Activated CD8-positive, alpha-beta memory T cell treated with anti-CD3 and anti-CD28 coated beads, Interleukin-2, amount 50 U/mL, for 24 hours (primary cell): Measurements from ENCODE around the gene PHKA1.
"Not testable (repeated sequence)": the region's sequence is repeated elsewhere in the genome, so short reads cannot be mapped to it uniquely, and the experiment has no call there.

Experiments
- DNase-seq: peaks from one replicate; pipeline ENCODE4 v3.0.0-alpha.2; 2020; ENCODE audit errors: extremely low read depth

Gene PHKA1

GRCh38 chrX:72572248-72573157 is 141.6 kb downstream of the PHKA1 start, which contains the start of gene HDAC8:
HDAC8 (minus strand) TSS chrX:72572843; CDS start chrX:72572761, 82 bp downstream.
- DNase-seq: no peak

GRCh38 chrX:72569786-72570185 is 144.3 kb downstream of the PHKA1 start:
- DNase-seq: no peak

GRCh38 chrX:72568406-72569092 is 145.6 kb downstream of the PHKA1 start:
- DNase-seq: no peak

GRCh38 chrX:72566448-72566847 is 147.7 kb downstream of the PHKA1 start:
- DNase-seq: no peak

- not testable (repeated sequence) for DNase-seq
These were observed 154.5 kb downstream of the PHKA1 start for GRCh38 chrX:72559655-72560054.

GRCh38 chrX:72554448-72555140 is 159.5 kb downstream of the PHKA1 start:
- no peak for DNase-seq

- not testable (repeated sequence) for DNase-seq
These were observed 161.7 kb downstream of the PHKA1 start for GRCh38 chrX:72552443-72552842.

- DNase-seq: no peak
These were observed 168.1 kb downstream of the PHKA1 start for GRCh38 chrX:72545990-72546389.

GRCh38 chrX:72540318-72540717 is 173.8 kb downstream of the PHKA1 start:
- DNase-seq: no peak

- DNase-seq: no peak
These were observed 174.3 kb downstream of the PHKA1 start for GRCh38 chrX:72539822-72540221.

GRCh38 chrX:72536542-72536941 is 177.6 kb downstream of the PHKA1 start:
- DNase-seq: no peak

GRCh38 chrX:72532366-72532765 is 181.7 kb downstream of the PHKA1 start:
- no peak for DNase-seq
